SK-N-SH treated with all-trans-retinoic acid at 6 μM for 48 hours (cell line): ENCODE results near the gene GSTM3.
"Not testable (repeated sequence)": the region's sequence is repeated elsewhere in the genome, so short reads cannot be mapped to it uniquely, and the experiment has no call there.

Source experiments
- ATAC-seq: fragments of 200-7000 bp; cut with Tn5 transposase; 3 replicates; pipeline ENCODE4 v1.9.1; 2020; ENCODE audit warnings: mild to moderate bottlenecking, moderate library complexity
- BACH2 ChIP-seq: fragments of 250-450 bp; sonication (Bioruptor Pico); IDR thresholded peaks from 2 replicates; pipeline ENCODE4 v1.9.0; 2021; ENCODE audit warnings: mild to moderate bottlenecking, borderline replicate concordance
- CSDC2 ChIP-seq: fragments of 250-450 bp; sonication (Bioruptor Pico); IDR thresholded peaks from 2 replicates; pipeline ENCODE4 v1.5.0; 2020; ENCODE audit warnings: mild to moderate bottlenecking, moderate library complexity
- GLIS3 ChIP-seq: fragments of 250-450 bp; sonication (Bioruptor Pico); IDR thresholded peaks from 2 replicates; pipeline ENCODE4 v1.5.0; 2020; ENCODE audit warnings: mild to moderate bottlenecking, moderate library complexity
- ISL1 ChIP-seq: fragments of 250-450 bp; sonication (Bioruptor Pico); IDR thresholded peaks from 2 replicates; pipeline ENCODE4 v2.1.2; 2022; ENCODE audit warnings: mild to moderate bottlenecking, moderate library complexity
- OSR1 ChIP-seq: fragments of 250-450 bp; sonication (Bioruptor Pico); IDR thresholded peaks from 2 replicates; pipeline ENCODE4 v1.8.0; 2022; ENCODE audit warnings: moderate library complexity, mild to moderate bottlenecking, inconsistent platforms
- PPARA ChIP-seq: fragments of 250-450 bp; sonication (Bioruptor Pico); IDR thresholded peaks from 2 replicates; pipeline ENCODE4 v1.5.0; 2020; ENCODE audit warnings: mild to moderate bottlenecking, borderline replicate concordance
- RARB ChIP-seq: fragments of 250-450 bp; sonication (Bioruptor Pico); IDR thresholded peaks from 2 replicates; pipeline ENCODE4 v1.8.0; 2021; ENCODE audit warnings: mild to moderate bottlenecking, moderate library complexity
- SNAI2 ChIP-seq: fragments of 250-450 bp; sonication (Bioruptor Pico); IDR thresholded peaks from 2 replicates; pipeline ENCODE4 v1.5.0; 2020; ENCODE audit warnings: mild to moderate bottlenecking, moderate library complexity
- TCF4 ChIP-seq: fragments of 250-450 bp; sonication (Bioruptor Pico); IDR thresholded peaks from 2 replicates; pipeline ENCODE4 v1.8.0; 2021; ENCODE audit warnings: mild to moderate bottlenecking, moderate library complexity, borderline replicate concordance
- ZC3H10 ChIP-seq: fragments of 250-450 bp; sonication (Bioruptor Pico); IDR thresholded peaks from 2 replicates; pipeline ENCODE4 v1.5.1; 2021; ENCODE audit warnings: mild to moderate bottlenecking, moderate library complexity
- ZFP3 ChIP-seq: fragments of 250-450 bp; sonication (Bioruptor Pico); IDR thresholded peaks from 2 replicates; pipeline ENCODE4 v1.5.0; 2020; ENCODE audit warnings: mild to moderate bottlenecking, moderate library complexity
- ZFP30 ChIP-seq: fragments of 450-650 bp; formaldehyde crosslinking; IDR thresholded peaks from 2 replicates; pipeline ENCODE4 v1.5.0; 2022; ENCODE audit warnings: mild to moderate bottlenecking, moderate library complexity
- ZNF70 ChIP-seq: fragments of 450-650 bp; formaldehyde crosslinking; IDR thresholded peaks from 2 replicates; pipeline ENCODE4 v1.5.0; 2020; ENCODE audit warnings: mild to moderate bottlenecking, moderate library complexity
- ZNF8 ChIP-seq: fragments of 450-650 bp; formaldehyde crosslinking; IDR thresholded peaks from 2 replicates; pipeline ENCODE4 v1.5.0; 2020; ENCODE audit warnings: mild to moderate bottlenecking, moderate library complexity
- TF ChIP-seq, protein P1 (sequence below): fragments of 250-450 bp; sonication (Bioruptor Pico); IDR thresholded peaks from 2 replicates; pipeline ENCODE4 v1.8.0; 2021; ENCODE audit warnings: low read depth, mild to moderate bottlenecking, moderate library complexity, borderline replicate concordance
- TF ChIP-seq, protein P2 (sequence below): fragments of 250-450 bp; sonication (Bioruptor Pico); IDR thresholded peaks from 2 replicates; pipeline ENCODE4 v1.8.0; 2020; ENCODE audit warnings: mild to moderate bottlenecking, moderate library complexity, borderline replicate concordance
- TF ChIP-seq, protein P3 (sequence below): fragments of 250-450 bp; sonication (Bioruptor Pico); IDR thresholded peaks from 2 replicates; pipeline ENCODE4 v1.5.1; 2021; ENCODE audit warnings: mild to moderate bottlenecking, moderate library complexity
- TF ChIP-seq, protein P4 (sequence below): fragments of 250-450 bp; sonication (Bioruptor Pico); IDR thresholded peaks from 2 replicates; pipeline ENCODE4 v1.5.0; 2020; ENCODE audit warnings: mild to moderate bottlenecking, moderate library complexity

GSTM3 gene

DNA sequence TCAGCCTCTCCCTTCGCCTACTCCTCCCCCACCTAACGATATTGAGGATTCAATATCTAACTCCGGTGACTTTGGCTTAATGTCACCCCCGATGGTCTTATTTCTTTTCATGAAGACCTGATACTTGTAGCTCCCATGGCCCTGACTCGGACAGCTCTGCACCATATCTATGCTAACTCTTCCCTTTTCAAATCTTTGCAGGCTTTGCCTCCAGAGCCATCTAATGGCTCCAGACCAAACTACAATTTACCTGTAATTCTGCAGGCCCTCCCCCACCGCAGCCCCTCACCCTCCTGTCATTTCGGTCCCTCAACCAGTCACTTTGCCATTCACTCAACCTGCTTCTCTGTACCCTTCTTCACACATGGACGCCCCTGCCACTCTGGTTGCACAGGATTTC is 36.7 kb downstream of the GSTM3 start:
- no peak for ATAC-seq
- no peak for TF ChIP-seq SNAI2 (CRISPR knock-in tag)
- no peak for TF ChIP-seq ISL1 (CRISPR knock-in tag)
- TF ChIP-seq ZFP30 (CRISPR knock-in tag), result no peak
- no peak for TF ChIP-seq RARB (CRISPR knock-in tag)
- no peak for TF ChIP-seq PPARA (CRISPR knock-in tag)
- TF ChIP-seq, protein P1, sequence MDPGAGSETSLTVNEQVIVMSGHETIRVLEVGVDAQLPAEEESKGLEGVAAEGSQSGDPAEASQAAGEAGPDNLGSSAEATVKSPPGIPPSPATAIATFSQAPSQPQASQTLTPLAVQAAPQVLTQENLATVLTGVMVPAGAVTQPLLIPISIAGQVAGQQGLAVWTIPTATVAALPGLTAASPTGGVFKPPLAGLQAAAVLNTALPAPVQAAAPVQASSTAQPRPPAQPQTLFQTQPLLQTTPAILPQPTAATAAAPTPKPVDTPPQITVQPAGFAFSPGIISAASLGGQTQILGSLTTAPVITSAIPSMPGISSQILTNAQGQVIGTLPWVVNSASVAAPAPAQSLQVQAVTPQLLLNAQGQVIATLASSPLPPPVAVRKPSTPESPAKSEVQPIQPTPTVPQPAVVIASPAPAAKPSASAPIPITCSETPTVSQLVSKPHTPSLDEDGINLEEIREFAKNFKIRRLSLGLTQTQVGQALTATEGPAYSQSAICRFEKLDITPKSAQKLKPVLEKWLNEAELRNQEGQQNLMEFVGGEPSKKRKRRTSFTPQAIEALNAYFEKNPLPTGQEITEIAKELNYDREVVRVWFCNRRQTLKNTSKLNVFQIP (CRISPR knock-in tag), result no peak

DNA sequence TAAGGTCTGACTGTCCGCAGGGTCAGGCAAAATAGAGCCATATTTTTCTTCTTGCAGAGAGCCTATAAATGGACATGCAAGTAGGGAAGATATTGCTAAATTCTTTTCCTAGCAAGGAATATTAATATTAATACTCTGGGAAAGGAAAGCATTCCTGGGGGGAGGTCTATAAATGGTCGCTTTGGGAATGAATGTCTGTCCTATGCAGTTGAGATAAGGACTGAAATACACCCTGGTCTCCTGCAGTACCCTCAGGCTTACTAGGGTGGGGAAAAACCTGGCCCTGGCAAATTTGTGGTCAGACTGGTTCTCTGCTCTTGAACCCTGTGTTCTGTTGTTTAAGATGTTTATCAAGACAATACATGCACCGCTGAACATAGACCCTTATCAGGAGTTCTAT is 37.9 kb downstream of the GSTM3 start:
- not testable (repeated sequence) for ATAC-seq

DNA sequence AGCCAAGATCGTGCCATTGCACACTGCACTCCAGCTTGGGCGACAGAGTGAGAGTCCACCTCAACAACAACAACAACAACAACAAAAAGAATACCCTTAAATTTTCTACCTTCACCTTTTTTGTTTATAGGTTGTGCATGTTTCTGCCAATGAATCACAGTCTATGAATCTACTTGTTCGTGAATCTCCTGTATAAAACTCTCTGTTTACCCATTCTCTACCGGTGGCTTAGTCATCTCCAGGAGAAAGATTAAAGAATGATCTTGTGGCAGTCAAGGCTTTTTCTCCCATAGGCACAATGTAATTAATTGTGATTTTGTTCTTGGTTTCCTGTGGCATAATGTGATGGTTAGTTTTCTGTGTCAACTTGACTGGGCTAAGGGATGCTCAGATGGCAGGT is 43.0 kb downstream of the GSTM3 start:
- not testable (repeated sequence) for ATAC-seq

DNA sequence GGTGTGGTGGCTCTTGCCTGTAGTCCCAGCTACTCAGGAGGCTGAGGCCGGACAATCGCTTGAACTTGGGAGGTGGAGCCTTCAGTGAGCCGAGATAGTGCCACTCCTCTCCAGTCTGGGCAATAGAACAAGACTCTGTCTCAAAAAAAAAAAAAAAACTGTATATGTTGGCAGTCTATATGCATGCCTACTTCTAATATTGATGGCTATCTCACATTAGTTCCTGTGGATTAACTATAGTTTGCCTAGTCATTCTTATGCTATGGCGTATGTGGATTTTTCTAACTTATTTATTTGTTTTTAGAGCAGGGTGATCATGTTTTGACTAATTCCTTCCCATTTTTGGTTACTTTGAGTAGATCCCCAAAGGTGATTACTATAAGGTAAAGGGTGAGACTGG is 43.8 kb downstream of the GSTM3 start:
- TF ChIP-seq TCF4 (CRISPR knock-in tag) (no peak), ZFP3 (no peak), ISL1 (CRISPR knock-in tag) (no peak), CSDC2 (CRISPR knock-in tag) (no peak), PPARA (CRISPR knock-in tag) (no peak), BACH2 (CRISPR knock-in tag) (no peak), SNAI2 (CRISPR knock-in tag) (no peak), ZFP30 (CRISPR knock-in tag) (no peak), OSR1 (CRISPR knock-in tag) (no peak), ZC3H10 (no peak), RARB (CRISPR knock-in tag) (no peak), ZNF8 (CRISPR knock-in tag) (no peak), ZNF70 (CRISPR knock-in tag) (no peak), GLIS3 (CRISPR knock-in tag) (no peak)
- TF ChIP-seq, protein P2, sequence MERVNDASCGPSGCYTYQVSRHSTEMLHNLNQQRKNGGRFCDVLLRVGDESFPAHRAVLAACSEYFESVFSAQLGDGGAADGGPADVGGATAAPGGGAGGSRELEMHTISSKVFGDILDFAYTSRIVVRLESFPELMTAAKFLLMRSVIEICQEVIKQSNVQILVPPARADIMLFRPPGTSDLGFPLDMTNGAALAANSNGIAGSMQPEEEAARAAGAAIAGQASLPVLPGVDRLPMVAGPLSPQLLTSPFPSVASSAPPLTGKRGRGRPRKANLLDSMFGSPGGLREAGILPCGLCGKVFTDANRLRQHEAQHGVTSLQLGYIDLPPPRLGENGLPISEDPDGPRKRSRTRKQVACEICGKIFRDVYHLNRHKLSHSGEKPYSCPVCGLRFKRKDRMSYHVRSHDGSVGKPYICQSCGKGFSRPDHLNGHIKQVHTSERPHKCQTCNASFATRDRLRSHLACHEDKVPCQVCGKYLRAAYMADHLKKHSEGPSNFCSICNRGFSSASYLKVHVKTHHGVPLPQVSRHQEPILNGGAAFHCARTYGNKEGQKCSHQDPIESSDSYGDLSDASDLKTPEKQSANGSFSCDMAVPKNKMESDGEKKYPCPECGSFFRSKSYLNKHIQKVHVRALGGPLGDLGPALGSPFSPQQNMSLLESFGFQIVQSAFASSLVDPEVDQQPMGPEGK, result no peak
- TF ChIP-seq, protein P3, sequence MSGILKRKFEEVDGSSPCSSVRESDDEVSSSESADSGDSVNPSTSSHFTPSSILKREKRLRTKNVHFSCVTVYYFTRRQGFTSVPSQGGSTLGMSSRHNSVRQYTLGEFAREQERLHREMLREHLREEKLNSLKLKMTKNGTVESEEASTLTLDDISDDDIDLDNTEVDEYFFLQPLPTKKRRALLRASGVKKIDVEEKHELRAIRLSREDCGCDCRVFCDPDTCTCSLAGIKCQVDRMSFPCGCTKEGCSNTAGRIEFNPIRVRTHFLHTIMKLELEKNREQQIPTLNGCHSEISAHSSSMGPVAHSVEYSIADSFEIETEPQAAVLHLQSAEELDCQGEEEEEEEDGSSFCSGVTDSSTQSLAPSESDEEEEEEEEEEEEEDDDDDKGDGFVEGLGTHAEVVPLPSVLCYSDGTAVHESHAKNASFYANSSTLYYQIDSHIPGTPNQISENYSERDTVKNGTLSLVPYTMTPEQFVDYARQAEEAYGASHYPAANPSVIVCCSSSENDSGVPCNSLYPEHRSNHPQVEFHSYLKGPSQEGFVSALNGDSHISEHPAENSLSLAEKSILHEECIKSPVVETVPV, result no peak
- TF ChIP-seq, protein P4, sequence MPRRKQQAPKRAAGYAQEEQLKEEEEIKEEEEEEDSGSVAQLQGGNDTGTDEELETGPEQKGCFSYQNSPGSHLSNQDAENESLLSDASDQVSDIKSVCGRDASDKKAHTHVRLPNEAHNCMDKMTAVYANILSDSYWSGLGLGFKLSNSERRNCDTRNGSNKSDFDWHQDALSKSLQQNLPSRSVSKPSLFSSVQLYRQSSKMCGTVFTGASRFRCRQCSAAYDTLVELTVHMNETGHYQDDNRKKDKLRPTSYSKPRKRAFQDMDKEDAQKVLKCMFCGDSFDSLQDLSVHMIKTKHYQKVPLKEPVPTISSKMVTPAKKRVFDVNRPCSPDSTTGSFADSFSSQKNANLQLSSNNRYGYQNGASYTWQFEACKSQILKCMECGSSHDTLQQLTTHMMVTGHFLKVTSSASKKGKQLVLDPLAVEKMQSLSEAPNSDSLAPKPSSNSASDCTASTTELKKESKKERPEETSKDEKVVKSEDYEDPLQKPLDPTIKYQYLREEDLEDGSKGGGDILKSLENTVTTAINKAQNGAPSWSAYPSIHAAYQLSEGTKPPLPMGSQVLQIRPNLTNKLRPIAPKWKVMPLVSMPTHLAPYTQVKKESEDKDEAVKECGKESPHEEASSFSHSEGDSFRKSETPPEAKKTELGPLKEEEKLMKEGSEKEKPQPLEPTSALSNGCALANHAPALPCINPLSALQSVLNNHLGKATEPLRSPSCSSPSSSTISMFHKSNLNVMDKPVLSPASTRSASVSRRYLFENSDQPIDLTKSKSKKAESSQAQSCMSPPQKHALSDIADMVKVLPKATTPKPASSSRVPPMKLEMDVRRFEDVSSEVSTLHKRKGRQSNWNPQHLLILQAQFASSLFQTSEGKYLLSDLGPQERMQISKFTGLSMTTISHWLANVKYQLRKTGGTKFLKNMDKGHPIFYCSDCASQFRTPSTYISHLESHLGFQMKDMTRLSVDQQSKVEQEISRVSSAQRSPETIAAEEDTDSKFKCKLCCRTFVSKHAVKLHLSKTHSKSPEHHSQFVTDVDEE (CRISPR knock-in tag), result no peak
- TF ChIP-seq, protein P1 (CRISPR knock-in tag), result no peak
- ATAC-seq, result no peak

DNA sequence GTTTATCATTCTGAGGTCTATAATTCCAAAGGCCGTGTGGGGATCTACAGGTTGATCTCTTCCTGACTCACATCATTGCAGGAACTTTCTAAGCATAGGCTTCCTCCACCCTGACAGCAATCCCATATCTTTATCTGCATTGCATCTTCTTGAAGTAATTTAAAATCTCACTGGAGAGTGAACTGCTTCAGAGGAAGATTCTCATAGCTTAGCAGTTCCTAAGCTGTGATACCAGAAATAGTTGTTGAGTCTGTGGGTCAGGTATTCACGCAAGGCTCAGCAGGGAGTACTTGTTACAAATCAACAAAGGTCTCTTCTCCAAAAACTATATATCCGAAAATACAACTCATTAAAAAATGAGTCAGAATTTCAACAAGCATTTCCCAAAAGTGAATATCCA is 45.7 kb downstream of the GSTM3 start:
- not testable (repeated sequence) for ATAC-seq

DNA sequence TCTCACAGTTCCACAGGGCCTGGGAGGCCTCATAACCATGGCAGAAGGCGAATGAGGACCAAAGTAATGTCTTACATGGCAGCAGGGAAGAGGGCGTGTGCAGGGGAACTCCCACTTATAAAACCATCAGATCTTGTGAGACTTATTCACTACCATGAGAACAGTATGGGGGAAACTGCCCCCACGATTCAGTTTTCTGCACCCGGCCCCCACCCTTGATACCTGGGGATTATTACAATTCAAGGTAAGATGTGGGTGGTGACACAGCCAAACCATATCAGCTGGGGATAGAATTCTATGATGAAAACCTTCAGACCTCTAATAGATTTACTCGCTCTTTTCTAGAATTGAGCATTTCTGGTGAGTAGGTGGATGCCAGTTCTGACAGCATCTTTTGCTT is 46.4 kb downstream of the GSTM3 start:
- ATAC-seq, result not testable (repeated sequence)
